Anterior cingulate cortex (tissue), 58 donors: ENCODE results near the gene USP54.

Experiments
- DNase-seq, 58 donors: peaks; one replicate each; lab custom pipeline; 2025; lab: John Stamatoyannopoulos, UW

USP54 gene

DNA sequence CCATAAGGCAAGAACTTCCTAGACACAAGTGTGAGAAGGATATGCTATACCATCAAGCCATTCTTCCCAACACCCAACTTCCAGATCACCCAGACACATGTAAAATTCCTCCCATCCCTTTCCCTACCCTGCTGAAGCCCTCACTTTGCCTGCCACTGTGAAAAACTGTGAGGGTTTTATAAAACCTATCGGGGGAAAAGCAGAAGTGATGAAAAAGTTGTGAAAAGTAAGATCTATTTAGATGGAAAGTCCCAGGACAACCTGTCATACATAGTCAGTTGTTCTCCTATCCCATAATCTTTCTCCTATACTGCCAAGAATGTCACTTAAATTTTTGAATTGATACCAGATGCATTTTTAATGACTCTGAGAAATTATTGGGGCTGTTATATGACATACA lies 56.3 kb downstream of the USP54 start:
- no peak for DNase-seq

DNA sequence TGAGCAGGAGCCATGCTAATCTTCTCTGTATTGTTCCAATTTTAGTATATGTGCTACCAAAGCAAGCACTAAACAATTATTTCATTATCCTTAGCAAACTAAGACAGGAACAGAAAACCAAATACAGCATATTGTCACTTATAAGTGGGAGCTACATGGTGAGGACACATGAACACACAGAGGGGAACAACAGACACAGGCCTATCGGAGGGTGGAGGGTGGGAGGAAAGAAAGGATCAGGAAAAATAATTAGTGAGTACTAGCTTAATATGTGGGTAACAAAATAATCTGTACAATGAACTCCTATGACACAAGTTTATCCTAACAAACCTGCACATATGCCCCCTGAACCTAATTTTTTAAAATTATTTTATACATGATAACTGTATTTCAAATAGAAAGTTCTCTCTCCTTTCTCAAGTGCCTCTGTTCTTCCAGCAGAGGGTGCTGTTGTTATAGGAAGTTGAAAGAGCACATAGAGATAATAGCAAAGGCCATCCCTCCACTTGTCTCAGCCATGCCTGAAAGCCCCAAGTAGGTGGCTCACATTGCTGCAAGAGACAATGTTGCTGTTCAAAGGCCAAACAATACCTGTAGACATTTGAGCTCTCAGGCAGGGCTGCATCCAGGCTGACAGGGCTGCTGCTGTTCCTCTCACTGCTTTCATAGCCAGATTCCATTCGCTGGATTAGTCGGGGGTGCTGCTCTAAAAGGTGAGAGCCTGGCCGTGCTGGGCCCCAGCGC lies 61.9 kb downstream of the USP54 start:
- peak in 36 of 58 donors; percentile 0 to 75 (median 15) for DNase-seq

DNA sequence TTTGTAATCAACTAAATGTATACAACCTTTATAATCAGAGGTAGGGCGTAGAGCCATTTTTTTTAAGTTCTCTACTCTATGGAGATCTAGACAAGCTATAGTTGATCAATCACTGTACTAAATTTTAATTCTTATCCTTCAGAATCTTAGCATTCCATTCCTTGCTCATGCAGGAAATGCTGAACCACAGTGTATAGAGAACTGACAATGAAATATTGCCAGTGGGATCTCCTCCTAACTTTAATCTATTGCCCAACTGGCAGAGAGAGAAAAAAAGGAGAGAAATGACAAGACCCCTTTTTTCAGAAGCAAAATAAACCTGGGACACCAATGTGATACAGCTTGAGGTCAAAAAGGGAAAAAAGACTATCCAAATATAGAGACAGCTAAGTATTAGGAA lies 68.9 kb downstream of the USP54 start:
- DNase-seq = no peak

DNA sequence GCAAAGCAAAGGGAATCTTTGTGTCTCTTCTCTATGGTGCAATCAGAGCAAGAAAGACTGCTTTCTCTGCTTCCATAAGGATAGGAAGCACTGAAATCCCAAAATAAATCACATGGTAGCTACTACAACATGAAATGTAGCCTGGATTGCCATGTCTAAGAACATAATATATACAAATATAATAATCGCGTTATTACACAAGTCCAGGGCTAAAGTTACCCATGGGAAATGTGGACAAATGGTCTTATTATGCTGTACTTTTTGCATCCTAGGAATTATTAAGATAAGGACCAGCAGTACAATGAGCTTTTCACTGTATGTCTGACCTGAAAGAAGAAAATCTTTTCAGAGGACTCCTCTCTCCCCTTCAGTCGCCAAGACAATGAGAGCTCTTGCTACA lies 71.8 kb downstream of the USP54 start:
- no peak for DNase-seq

DNA sequence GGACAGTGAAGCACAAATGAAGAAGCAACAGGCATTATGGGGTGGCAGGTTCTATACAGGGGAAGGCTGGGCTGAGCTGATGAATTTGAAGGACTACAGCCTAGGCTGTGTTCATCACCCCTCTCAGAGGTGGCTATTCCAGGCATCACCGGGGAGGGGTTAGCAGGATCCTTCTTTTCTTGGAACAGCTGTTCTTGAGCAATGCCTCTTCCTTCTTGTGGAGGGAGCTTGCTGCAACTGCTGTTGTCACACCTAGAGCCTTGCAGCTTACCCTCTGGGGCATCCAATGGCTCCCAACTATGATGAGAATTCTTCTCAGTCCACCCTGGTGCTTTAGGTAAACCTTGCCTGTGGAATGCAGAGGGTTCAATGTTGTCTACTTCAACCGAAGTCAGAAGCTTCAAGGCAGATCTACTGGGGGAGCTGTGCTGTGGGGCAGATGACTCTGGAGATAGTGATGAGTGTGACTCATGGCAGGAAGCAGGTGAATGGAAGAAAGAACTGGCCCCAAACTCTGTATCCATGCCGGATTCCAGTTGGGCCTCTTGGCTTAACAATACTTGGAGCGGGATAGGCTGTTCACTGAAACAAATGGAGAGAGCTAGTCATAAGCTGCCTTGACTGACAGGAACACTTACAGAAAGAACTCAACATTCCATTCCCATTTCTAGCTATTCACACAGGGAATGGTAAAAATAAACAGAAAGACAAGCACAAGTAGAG lies 73.8 kb downstream of the USP54 start:
- DNase-seq = no peak

DNA sequence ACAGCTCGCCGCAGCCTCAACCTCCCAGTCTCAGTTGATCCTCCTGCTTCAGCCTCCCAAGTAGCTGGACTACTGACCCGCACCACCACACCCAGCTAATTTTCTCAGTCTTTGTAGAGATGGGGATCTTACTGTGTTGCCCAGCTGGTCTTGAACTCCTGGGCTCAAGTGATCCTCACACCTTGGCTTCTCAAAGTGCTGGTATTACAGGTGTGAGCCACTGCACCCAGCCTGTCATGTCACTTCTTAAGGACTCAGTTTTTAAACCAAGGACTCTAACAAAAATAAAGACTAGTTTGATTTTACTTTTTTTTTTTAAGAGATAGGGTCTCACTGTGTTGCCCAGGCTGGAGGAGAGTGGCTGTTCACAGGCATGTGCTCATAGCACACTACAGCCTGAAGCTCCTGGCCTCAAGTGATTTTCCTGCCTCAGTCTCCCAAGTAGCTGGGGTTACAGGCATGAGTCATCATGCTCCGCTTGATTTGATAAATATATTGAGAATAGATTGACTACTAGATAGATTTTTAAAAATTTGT lies 78.9 kb downstream of the USP54 start:
- DNase-seq = no peak

DNA sequence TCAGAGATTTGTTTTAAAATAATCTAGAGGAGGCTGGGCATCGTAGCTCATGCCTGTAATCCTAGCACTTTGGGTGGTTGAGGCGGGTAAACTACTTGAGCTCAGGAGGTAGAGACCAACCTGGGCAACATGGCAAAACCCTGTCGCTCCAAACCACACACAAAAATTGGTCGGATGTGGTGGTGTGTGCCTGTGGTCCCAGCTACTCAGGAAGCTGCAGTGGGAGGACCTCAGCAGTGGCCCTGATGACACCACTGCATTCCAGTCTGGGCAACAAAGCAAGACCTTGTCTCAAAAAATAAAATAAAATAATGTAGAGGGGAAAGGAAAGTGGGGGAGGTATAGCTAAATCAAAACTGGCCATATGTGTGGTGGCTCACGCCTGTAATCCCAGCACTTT lies 81.4 kb downstream of the USP54 start:
- DNase-seq = no peak

DNA sequence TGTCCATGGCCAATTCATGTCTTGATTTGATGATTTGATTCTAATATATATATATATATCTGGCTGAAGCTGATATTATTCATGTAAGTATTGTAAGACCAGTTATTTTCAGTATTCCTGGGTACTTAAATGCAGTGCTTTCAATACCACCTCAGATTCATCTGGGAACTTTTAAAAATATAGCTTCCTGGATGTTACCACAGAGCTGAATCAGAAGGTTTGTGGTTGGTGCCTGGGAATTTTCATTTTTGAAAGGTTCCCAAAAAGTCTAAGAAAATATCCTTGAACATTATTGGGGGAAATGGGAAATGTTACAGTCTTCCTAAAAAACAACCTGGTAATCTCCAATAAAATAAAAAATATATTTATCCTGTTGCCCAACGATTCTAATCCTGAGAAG lies 84.7 kb downstream of the USP54 start:
- DNase-seq = no peak

DNA sequence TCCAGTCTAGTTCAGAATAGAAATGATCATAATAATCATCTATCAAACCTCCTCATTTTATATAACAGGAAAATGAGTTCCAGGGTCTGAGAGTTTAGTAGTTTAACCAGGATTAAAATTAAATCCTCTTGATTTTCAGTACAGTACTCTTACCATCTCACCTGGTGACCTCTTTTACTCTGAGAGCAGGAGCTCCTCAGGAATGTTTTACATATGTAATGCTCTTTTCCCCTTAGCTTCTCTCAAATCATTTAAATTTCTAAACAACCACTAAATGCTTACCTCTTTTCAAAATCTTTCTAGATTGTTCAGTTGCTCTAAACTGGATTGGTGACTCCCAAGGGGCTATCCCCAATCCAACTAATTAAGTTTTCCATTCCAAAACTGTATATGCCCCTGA lies 85.1 kb downstream of the USP54 start:
- DNase-seq = no peak

DNA sequence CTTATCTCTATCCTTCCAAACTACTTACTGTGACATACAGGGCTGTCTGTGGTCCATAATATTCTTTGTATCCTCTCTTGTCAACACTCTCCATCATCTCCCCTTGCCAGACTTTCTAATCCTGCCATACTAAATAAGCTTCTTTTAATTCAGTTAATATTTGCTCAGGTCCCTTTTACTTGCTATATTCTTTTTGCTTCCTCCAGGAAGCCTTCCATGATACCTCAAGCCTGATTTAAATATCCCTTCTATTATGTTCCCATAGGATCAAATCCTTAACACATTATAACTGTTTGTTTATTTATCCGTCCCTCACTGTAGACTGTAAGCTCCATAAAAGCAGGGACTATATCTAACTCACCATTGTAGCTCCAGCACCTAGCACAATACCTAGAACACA lies 88.1 kb downstream of the USP54 start:
- no peak for DNase-seq

DNA sequence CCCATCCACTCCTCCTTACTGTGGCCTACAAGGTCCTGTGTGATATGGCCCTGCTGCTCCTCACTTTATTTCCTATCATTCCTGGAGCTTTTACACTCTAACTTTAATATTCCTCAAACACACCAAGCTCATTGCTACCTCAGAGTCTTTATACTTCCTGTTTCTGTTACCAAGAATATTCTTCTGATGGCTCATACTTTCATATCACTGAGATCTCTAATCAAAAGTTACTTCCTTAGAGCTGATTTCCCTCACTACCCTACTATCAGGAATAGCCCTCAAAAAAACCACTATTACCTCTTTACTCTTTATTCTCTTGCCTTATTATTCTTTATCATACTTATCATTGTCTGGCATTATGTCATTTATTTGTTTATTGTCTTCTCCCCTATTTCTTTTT lies 89.5 kb downstream of the USP54 start:
- DNase-seq = no peak

DNA sequence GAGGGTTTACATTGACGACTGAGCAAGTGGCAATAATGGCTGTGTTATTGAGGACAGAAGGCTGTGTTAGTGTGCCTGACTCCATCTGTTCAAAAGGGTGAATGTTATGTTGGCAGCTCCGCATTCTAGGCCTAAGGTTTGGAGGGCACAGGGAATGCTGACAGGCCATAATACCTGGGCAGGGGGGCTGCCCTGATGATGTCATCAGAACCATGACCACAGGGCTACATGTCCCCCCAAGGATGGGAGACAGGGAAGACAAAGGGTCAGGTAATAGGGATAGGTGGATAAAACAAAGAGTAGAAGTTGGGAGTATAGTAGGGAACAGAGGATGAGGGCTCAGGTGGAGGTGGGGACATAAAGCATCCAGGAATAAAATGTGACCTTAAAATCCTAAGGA lies 93.5 kb downstream of the USP54 start:
- DNase-seq = no peak

DNA sequence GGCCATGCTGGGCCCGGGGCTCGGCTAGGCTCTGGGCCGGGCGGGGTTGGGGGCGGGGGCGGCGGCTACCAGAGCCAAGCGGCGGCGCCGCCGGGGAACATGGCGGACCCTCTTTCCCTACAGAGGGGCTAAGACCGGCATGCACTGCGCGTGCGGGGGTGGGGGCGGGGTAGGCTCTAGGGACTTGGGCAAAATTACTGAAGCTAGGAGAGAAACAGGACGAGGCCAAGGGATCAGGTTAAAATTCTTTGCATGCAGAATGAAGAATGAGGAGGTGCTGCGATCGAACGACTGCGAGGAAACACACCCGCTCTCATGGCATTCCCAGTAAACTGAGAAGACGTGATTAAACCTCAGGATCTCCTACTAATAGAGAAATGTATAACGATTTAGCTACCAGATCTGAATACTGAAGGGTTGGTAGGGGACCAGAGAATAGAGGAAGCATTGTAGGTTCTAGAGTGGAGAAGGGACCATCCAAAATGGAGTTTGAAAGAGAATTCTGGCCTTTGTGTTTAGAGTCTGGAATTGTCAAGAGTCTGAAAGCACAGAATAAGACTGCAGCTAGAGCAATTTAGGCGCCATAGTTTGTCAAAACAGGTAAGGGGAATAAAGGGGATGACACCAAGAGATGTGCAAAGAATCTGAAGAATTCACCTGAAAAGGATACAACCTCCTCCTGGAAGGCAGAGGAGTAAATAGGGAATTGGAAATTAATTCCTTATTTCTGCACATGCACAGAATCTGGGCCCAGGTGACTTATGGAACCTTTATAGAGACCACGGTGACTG lies 95.1 kb downstream of the USP54 start, which contains the start of gene PPP3CB:
PPP3CB (minus strand) TSS at position 141 of the 791 bp plus-strand sequence; CDS start at position 6, 135 bp downstream.
- DNase-seq = peak; percentile 46 to 94 (median 86)

DNA sequence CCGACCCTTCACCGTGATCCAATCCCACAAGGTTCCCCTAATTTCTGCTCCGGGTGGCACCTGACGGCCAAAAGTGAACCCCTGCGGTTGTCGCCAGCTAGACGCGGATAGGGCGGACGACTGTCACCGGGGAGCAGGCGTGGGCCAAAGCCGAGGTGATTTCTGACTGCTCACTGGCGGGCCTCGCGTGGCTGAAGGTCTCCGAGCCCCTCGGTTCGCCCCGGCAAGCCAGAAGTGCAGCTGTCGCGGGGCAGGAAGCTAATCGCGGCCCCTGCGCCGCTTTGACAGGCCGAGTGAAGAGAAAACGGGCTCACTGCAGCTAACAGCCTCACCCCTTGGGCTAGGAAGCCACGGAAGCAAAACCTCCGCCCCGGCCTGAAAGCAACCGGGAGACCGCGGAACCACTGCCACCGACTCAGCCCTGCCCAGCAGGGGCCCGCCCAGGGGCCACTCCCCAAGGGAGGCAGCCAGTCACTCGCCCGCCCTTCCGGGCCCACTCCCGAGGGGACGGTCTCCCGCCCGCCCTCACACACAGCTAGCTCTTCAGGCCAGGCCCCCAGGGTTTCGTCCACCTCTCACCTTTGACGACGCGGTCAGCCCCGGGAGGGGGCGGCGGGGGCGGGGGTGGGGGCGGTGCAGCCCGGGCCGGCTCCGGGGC lies 95.8 kb downstream of the USP54 start:
- peak in 57 of 58 donors; percentile 50 to 94 (median 81) for DNase-seq

DNA sequence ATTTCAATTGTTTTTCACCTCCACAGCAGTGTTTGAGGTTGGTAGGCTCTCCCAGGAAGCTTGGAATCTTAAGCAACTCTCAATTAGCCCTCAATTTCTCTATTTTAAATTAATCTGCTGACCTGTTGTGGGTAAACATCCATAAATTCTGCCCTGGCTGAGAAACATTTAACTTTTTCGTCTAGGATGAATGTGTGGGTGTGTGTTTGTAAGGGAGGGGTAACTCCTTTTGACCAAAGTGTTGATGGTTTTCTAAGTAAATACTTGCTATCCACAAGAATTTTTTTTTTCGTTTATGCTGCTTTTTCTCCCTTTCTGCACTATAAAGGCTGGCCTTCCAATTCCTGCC lies 96.3 kb downstream of the USP54 start:
- no peak for DNase-seq

DNA sequence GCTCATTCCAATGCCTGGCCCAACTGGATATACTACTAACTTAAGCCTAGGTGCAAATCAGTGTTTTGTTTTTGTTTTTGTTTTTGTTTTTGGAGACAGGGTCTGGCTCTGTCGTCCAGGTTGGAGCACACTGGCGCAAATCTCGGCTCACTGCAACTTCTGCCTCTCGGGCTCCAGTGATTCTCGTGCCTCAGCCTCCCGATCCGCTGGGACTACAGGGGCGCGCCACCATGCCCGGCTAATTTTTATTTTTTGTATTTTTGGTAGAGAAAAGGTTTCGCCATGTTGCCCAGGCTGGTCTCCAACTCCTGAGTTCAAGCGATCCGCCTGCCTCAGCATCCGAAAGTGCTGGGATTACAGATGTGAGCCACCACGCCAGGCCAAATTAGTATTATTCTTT lies 96.9 kb downstream of the USP54 start:
- no peak for DNase-seq

DNA sequence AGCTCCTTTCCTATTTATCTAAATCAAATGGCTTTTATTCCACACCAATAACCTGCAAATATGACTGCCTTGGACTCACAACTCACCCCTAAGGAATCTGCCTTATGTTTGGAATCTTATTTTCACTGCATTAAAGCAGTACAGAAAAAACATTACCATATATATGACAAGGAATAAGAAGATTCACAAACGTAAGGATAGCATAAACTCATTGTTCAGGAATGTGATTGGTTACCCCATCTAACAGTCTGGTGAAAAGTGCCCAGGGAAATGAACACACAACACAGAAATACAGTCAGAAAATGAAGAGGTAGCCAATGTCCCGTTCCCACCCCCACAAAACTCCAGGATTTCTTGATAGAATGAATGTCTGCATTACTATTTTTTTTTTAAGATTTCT lies 97.4 kb downstream of the USP54 start:
- no peak for DNase-seq

DNA sequence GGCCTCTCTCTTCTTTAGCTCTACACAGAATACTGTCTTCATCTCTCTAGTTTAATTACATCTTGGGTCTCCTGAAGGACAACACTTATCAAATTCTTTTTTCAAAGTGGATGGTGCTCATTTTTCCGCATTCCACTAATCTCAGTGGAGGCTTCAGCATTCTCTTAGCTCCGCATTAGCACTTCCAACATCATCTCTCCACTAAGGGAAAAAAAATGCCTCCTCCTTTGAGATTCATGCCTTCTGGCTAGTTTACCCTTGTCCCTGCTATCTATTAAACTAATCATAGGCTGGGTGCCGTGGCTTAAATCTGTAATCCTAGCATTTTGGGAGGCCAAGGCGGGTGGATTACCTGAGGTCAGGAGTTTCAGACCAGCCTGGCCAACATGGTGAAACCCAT lies 104.5 kb downstream of the USP54 start:
- DNase-seq = no peak

DNA sequence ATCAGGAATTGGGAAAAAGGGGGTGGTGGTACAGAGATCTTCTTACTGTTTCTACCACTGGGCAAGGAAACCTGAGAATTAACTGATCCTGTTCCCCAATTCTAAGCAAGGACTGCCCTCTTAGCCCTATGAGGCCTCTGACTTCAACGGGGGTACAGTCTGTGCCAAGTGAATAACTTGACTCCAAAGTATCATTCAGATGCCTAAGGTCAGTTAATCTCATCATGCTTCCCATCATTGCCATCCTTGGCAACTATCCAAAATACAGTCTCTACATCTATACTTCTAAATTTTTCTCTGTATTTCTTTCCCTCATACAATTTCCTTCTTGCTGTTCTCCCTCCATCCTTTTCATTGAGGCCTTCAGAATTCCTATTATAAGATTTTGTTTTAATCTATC lies 105.8 kb downstream of the USP54 start:
- no peak for DNase-seq

DNA sequence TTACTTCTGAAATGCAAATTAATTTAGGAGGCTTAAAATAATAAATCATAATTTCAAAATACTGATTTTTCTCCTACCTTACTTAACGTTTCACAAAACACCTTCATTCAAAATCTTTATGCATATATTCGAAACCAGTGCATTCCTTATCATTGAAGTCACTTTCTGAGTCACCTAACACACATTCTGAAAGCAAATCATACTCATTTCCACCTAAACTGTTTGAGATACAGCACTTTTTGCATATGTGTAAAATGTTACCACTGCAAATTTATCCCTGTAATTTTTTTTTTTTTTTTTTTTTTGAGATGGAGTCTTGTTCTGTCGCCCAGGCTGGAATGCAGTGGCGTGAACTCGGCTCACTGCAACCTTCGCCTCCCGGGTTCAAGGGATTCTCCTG lies 111.0 kb downstream of the USP54 start:
- DNase-seq = no peak

DNA sequence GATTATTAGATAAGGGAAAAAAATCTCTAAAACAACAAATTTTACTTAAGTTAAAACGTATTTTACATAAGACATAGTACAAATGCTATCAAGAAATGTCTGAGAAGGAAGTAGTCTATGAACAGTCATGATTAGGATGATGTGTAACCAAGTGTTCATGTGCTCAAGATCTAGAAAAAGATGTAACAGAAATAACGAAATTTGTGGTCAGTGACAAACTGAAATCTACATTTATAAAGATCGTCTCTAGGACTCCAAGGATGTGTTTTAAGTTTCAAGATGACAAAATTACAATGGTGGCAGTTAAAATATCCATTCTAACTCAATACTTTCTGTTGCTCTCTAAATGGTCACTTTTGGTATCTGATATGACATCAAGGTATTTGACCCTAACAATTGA lies 112.5 kb downstream of the USP54 start:
- no peak for DNase-seq
